ELR (cell line): Measurements from ENCODE around the gene RTN1.
A peak's percentile ranks its signal among the peaks of the same experiment; 100 is the strongest.

Source experiments
- DNase-seq: peaks from one replicate; pipeline ENCODE4 v3.0.0-alpha.2; 2015; ENCODE audit warnings: low read depth

Gene RTN1

GRCh38 chr14:59850458-59850857, 20.1 kb downstream of the RTN1 start:
- no peak for DNase-seq

- no peak for DNase-seq
Measured at GRCh38 chr14:59849411-59850130, 21.0 kb downstream of the RTN1 start.

- DNase-seq = no peak
Measured at GRCh38 chr14:59848671-59849070, 21.9 kb downstream of the RTN1 start.

GRCh38 chr14:59847711-59848110, 22.9 kb downstream of the RTN1 start:
- DNase-seq = no peak

GRCh38 chr14:59846595-59846994, 24.0 kb downstream of the RTN1 start:
- no peak for DNase-seq

- no peak for DNase-seq
Measured at GRCh38 chr14:59845245-59845644, 25.3 kb downstream of the RTN1 start.

- DNase-seq = no peak
Measured at GRCh38 chr14:59844186-59844812, 26.3 kb downstream of the RTN1 start.

- peak; percentile 8 for DNase-seq
Measured at GRCh38 chr14:59836116-59836515, 34.5 kb downstream of the RTN1 start.

- no peak for DNase-seq
Measured at GRCh38 chr14:59832653-59833294, 37.8 kb downstream of the RTN1 start.

- DNase-seq = no peak
Measured at GRCh38 chr14:59831121-59831730, 39.4 kb downstream of the RTN1 start.

- DNase-seq = no peak
Measured at GRCh38 chr14:59830338-59830734, 40.2 kb downstream of the RTN1 start.

GRCh38 chr14:59829469-59830337, 40.9 kb downstream of the RTN1 start:
- DNase-seq = peak; percentile 60

GRCh38 chr14:59828276-59828675, 42.3 kb downstream of the RTN1 start:
- no peak for DNase-seq

- no peak for DNase-seq
Measured at GRCh38 chr14:59827401-59827800, 43.2 kb downstream of the RTN1 start.

GRCh38 chr14:59826150-59826549, 44.4 kb downstream of the RTN1 start:
- DNase-seq = no peak

- no peak for DNase-seq
Measured at GRCh38 chr14:59823179-59823578, 47.4 kb downstream of the RTN1 start.

- no peak for DNase-seq
Measured at GRCh38 chr14:59819446-59820088, 51.0 kb downstream of the RTN1 start.

GRCh38 chr14:59816941-59817340, 53.6 kb downstream of the RTN1 start:
- DNase-seq = no peak

GRCh38 chr14:59814988-59815387, 55.6 kb downstream of the RTN1 start:
- no peak for DNase-seq

GRCh38 chr14:59811815-59812214, 58.8 kb downstream of the RTN1 start:
- no peak for DNase-seq

- DNase-seq = no peak
Measured at GRCh38 chr14:59811073-59811472, 59.5 kb downstream of the RTN1 start.
